GM12878 (cell line): ENCODE data around the gene GMDS. TPM values are rescaled to one million over a fixed set of nuclear protein-coding genes. Genes with fewer than 3 reads are reported as not detected.

Experiments
- BCL11A ChIP-seq: IDR thresholded peaks from 2 replicates; pipeline ENCODE4 v1.6.1; 2011; ENCODE audit warnings: low read depth, low read length
- CEBPB ChIP-seq, 2 experiments: fragments of 150-350 bp in 1 of 2; IDR thresholded peaks; 2 replicates each; pipeline ENCODE4 v1.6.1; 2012 to 2014; ENCODE audit warnings: low read depth in 2 of 2, low read length in 2 of 2, borderline replicate concordance in 1 of 2, inconsistent platforms in 1 of 2
- FOXM1 ChIP-seq: IDR thresholded peaks from 2 replicates; pipeline ENCODE4 v1.6.1; 2012; ENCODE audit warnings: low read depth, mild to moderate bottlenecking, inconsistent platforms, low read length, moderate library complexity
- NBN ChIP-seq: fragments of 450-650 bp; IDR thresholded peaks from 2 replicates; pipeline ENCODE4 v1.6.1; 2016
- polyA plus RNA-seq, 11 experiments: library from polyadenylated mRNA; depleted of rRNA in 4 of 11; unstranded in 6 of 11; stranded (reverse) in 5 of 11; fragments of >200 nt; fragmentation: Nextera tagmentation in 4 of 11; fragmentation: Illumina TruSeq in 1 of 11; extraction: Ambion mirVana in 4 of 11; extraction: Trizol in 1 of 11; gene quantifications; 1 replicate in 1 of 11; 2 replicates in 10 of 11; pipeline versions ENCODE4 v1.2.1 to v1.2.3, GENCODE V29; 2011 to 2016; ENCODE audit warnings: inconsistent platforms in 2 of 11, missing spikeins in 2 of 11, low read depth in 1 of 11
- total RNA-seq, 4 experiments: library from RNA; depleted of rRNA in 3 of 4; stranded (reverse); fragments of >200 nt in 3 of 4; fragmentation: Illumina TruSeq in 1 of 4; extraction: Trizol in 1 of 4; gene quantifications; 2 replicates each; pipeline versions ENCODE4 v1.2.1 to v1.2.3, GENCODE V29; 2013 to 2021
- TF ChIP-seq, protein P1 (sequence below): fragments of 450-650 bp; formaldehyde crosslinking; IDR thresholded peaks from 2 replicates; pipeline ENCODE4 v1.4.0; 2022; ENCODE audit warnings: mild to moderate bottlenecking, moderate library complexity
- TF ChIP-seq, protein P2 (sequence below), 3 experiments: IDR thresholded peaks in 2 of 3; conservative IDR thresholded peaks in 1 of 3; 2 replicates each; pipeline ENCODE4 v1.5.1; 2011; ENCODE audit warnings: low read depth in 3 of 3, low read length in 3 of 3, mild to moderate bottlenecking in 3 of 3, control low read depth in 2 of 3, moderate library complexity in 2 of 3, inconsistent platforms in 1 of 3, mixed read lengths in 1 of 3; ENCODE audit not compliant: control insufficient read depth in 2 of 3, insufficient read depth in 1 of 3; ENCODE audit errors: extremely low read depth in 1 of 3
- TF ChIP-seq, protein P3 (sequence below): fragments of 450-650 bp; IDR thresholded peaks from 2 replicates; pipeline ENCODE4 v1.6.1; 2016; ENCODE audit warnings: mild to moderate bottlenecking, moderate library complexity, borderline replicate concordance

Gene GMDS
- total and polyA plus RNA-seq, 10 of the 15 experiments (the other 5 are each of a cell fraction or from before 2014, with no cell fraction given): 0.61 to 53.8 (median 29.3) TPM

DNA sequence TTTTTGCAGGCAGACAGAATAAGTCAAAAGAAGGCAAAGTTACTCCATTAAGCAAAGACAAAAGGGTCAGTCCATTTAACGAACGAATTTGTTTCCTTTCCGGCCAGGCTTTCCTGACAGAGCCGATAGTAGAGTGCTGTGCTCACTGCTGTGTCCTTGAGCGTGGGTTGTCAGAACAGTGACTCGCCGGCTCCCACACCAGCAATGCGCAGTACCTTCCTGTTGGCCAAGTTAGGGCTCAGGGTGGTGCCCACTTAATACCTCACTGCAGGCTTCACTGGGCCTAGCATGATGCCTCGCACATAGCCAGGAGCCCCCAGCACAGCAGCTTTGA lies 341.0 kb downstream of the GMDS start (continued):
- no peak for TF ChIP-seq FOXM1
- no peak for TF ChIP-seq BCL11A
- TF ChIP-seq, protein P1, sequence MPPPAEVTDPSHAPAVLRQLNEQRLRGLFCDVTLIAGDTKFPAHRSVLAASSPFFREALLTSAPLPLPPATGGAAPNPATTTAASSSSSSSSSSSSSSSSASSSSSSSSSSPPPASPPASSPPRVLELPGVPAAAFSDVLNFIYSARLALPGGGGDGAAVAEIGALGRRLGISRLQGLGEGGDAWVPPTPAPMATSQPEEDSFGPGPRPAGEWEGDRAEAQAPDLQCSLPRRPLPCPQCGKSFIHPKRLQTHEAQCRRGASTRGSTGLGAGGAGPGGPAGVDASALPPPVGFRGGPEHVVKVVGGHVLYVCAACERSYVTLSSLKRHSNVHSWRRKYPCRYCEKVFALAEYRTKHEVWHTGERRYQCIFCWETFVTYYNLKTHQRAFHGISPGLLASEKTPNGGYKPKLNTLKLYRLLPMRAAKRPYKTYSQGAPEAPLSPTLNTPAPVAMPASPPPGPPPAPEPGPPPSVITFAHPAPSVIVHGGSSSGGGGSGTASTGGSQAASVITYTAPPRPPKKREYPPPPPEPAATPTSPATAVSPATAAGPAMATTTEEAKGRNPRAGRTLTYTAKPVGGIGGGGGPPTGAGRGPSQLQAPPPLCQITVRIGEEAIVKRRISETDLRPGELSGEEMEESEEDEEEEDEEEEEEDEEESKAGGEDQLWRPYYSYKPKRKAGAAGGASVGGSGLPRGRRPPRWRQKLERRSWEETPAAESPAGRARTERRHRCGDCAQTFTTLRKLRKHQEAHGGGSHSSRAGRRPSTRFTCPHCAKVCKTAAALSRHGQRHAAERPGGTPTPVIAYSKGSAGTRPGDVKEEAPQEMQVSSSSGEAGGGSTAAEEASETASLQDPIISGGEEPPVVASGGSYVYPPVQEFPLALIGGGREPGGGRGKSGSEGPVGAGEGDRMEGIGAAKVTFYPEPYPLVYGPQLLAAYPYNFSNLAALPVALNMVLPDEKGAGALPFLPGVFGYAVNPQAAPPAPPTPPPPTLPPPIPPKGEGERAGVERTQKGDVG (CRISPR knock-in tag): no peak
- no peak for TF ChIP-seq CEBPB (IDR thresholded peaks at IDR 0.05; ENCODE audit: borderline replicate concordance in 1 of 2, low read depth in 2 of 2, low read length in 2 of 2)
- TF ChIP-seq, protein P2, sequence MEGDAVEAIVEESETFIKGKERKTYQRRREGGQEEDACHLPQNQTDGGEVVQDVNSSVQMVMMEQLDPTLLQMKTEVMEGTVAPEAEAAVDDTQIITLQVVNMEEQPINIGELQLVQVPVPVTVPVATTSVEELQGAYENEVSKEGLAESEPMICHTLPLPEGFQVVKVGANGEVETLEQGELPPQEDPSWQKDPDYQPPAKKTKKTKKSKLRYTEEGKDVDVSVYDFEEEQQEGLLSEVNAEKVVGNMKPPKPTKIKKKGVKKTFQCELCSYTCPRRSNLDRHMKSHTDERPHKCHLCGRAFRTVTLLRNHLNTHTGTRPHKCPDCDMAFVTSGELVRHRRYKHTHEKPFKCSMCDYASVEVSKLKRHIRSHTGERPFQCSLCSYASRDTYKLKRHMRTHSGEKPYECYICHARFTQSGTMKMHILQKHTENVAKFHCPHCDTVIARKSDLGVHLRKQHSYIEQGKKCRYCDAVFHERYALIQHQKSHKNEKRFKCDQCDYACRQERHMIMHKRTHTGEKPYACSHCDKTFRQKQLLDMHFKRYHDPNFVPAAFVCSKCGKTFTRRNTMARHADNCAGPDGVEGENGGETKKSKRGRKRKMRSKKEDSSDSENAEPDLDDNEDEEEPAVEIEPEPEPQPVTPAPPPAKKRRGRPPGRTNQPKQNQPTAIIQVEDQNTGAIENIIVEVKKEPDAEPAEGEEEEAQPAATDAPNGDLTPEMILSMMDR (IDR thresholded peaks at IDR 0.05 in 2 of 3, conservative IDR thresholded peaks at IDR 0.05 in 1 of 3; ENCODE audit: control insufficient read depth in 2 of 3, extremely low read depth in 1 of 3, insufficient read depth in 1 of 3, low read depth in 3 of 3, low read length in 3 of 3): no peak
- no peak for TF ChIP-seq NBN
- TF ChIP-seq, protein P3, sequence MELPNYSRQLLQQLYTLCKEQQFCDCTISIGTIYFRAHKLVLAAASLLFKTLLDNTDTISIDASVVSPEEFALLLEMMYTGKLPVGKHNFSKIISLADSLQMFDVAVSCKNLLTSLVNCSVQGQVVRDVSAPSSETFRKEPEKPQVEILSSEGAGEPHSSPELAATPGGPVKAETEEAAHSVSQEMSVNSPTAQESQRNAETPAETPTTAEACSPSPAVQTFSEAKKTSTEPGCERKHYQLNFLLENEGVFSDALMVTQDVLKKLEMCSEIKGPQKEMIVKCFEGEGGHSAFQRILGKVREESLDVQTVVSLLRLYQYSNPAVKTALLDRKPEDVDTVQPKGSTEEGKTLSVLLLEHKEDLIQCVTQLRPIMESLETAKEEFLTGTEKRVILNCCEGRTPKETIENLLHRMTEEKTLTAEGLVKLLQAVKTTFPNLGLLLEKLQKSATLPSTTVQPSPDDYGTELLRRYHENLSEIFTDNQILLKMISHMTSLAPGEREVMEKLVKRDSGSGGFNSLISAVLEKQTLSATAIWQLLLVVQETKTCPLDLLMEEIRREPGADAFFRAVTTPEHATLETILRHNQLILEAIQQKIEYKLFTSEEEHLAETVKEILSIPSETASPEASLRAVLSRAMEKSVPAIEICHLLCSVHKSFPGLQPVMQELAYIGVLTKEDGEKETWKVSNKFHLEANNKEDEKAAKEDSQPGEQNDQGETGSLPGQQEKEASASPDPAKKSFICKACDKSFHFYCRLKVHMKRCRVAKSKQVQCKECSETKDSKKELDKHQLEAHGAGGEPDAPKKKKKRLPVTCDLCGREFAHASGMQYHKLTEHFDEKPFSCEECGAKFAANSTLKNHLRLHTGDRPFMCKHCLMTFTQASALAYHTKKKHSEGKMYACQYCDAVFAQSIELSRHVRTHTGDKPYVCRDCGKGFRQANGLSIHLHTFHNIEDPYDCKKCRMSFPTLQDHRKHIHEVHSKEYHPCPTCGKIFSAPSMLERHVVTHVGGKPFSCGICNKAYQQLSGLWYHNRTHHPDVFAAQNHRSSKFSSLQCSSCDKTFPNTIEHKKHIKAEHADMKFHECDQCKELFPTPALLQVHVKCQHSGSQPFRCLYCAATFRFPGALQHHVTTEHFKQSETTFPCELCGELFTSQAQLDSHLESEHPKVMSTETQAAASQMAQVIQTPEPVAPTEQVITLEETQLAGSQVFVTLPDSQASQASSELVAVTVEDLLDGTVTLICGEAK: no peak
